GM18861 (cell line): ENCODE measurements around the gene DOCK2.

ENCODE experiments used
- ATAC-seq: cut with Tn5 transposase; IDR thresholded peaks from one replicate; pipeline ENCODE4 v1.9.1; 2021; ENCODE audit not compliant: unreplicated experiment

The DOCK2 gene

GRCh38 chr5:170109059-170110031 is 472.3 kb downstream of the DOCK2 start:
- ATAC-seq = no peak

GRCh38 chr5:170110403-170111087 is 473.5 kb downstream of the DOCK2 start:
- no peak for ATAC-seq

- ATAC-seq = no peak
Measured at GRCh38 chr5:170111088-170111785, 474.2 kb downstream of the DOCK2 start.

- no peak for ATAC-seq
Measured at GRCh38 chr5:170112876-170113521, 475.9 kb downstream of the DOCK2 start.

GRCh38 chr5:170113522-170113900 is 476.4 kb downstream of the DOCK2 start:
- no peak for ATAC-seq

- no peak for ATAC-seq
Measured at GRCh38 chr5:170114271-170114670, 477.2 kb downstream of the DOCK2 start.

- no peak for ATAC-seq
Measured at GRCh38 chr5:170115925-170116324, 478.9 kb downstream of the DOCK2 start.

GRCh38 chr5:170117736-170118135 is 480.7 kb downstream of the DOCK2 start:
- ATAC-seq = no peak

- no peak for ATAC-seq
Measured at GRCh38 chr5:170120576-170120975, 483.5 kb downstream of the DOCK2 start.

- no peak for ATAC-seq
Measured at GRCh38 chr5:170121321-170121720, 484.2 kb downstream of the DOCK2 start.

GRCh38 chr5:170126061-170126460 is 489.0 kb downstream of the DOCK2 start:
- no peak for ATAC-seq

- ATAC-seq = no peak
Measured at GRCh38 chr5:170126626-170127025, 489.6 kb downstream of the DOCK2 start.

GRCh38 chr5:170131235-170131634 is 494.2 kb downstream of the DOCK2 start:
- no peak for ATAC-seq

- ATAC-seq = no peak
Measured at GRCh38 chr5:170132269-170132975, 495.3 kb downstream of the DOCK2 start.
